Activated T-cell treated with anti-CD3 and anti-CD28 coated beads, Interleukin-2, amount 50 U/mL, for 1 hour (primary cell): ENCODE data around the gene ITPR3.
A peak's percentile ranks its signal among the peaks of the same experiment; 100 is the strongest.
"Not testable (repeated sequence)": the region's sequence is repeated elsewhere in the genome, so short reads cannot be mapped to it uniquely, and the experiment has no call there.

ENCODE experiments used
- DNase-seq: peaks from one replicate; pipeline ENCODE4 v3.0.0-alpha.2; 2020

ITPR3 gene

GRCh38 chr6:33616113-33616512, 5.0 kb upstream of the ITPR3 start:
- DNase-seq = no peak

- no peak for DNase-seq
Observed at GRCh38 chr6:33616913-33617312, 4.2 kb upstream of the ITPR3 start.

- no peak for DNase-seq
Observed at GRCh38 chr6:33619166-33619840, 1.8 kb upstream of the ITPR3 start.

- DNase-seq = peak; percentile 49
Observed at GRCh38 chr6:33620158-33620855, 815 bp upstream of the ITPR3 start.

GRCh38 chr6:33621711-33622388, 728 bp downstream of the ITPR3 start:
- peak; percentile 55 for DNase-seq

GRCh38 chr6:33622456-33623431, 1.6 kb downstream of the ITPR3 start:
- DNase-seq = no peak

- DNase-seq = no peak
Observed at GRCh38 chr6:33623895-33624381, 2.8 kb downstream of the ITPR3 start.

GRCh38 chr6:33624856-33625255, 3.7 kb downstream of the ITPR3 start:
- DNase-seq = no peak

GRCh38 chr6:33627876-33628275, 6.8 kb downstream of the ITPR3 start:
- no peak for DNase-seq

- no peak for DNase-seq
Observed at GRCh38 chr6:33628401-33628964, 7.4 kb downstream of the ITPR3 start.

- DNase-seq = peak; percentile 35
Observed at GRCh38 chr6:33630014-33630413, 8.9 kb downstream of the ITPR3 start.

- DNase-seq = not testable (repeated sequence)
Observed at GRCh38 chr6:33631521-33631920, 10.4 kb downstream of the ITPR3 start.

- DNase-seq = no peak
Observed at GRCh38 chr6:33631971-33632557, 10.9 kb downstream of the ITPR3 start.

GRCh38 chr6:33632558-33633039, 11.5 kb downstream of the ITPR3 start:
- DNase-seq = peak; percentile 71

GRCh38 chr6:33633084-33633461, 12.0 kb downstream of the ITPR3 start:
- DNase-seq = no peak

- DNase-seq = peak; percentile 75
Observed at GRCh38 chr6:33633462-33634158, 12.5 kb downstream of the ITPR3 start.

- no peak for DNase-seq
Observed at GRCh38 chr6:33634161-33634727, 13.1 kb downstream of the ITPR3 start.

GRCh38 chr6:33634946-33635345, 13.8 kb downstream of the ITPR3 start:
- no peak for DNase-seq

GRCh38 chr6:33636655-33637054, 15.5 kb downstream of the ITPR3 start:
- no peak for DNase-seq

GRCh38 chr6:33638556-33638955, 17.4 kb downstream of the ITPR3 start:
- no peak for DNase-seq

- DNase-seq = no peak
Observed at GRCh38 chr6:33639559-33639958, 18.4 kb downstream of the ITPR3 start.
